ENCODE results near the gene ZNF44.

- no peak for TF ChIP-seq POLR2AphosphoS5 (IDR thresholded peaks at IDR 0.05; ENCODE audit: low read depth, low read length)
- no peak for TF ChIP-seq TAF1 (IDR thresholded peaks at IDR 0.05; ENCODE audit: borderline replicate concordance, insufficient read depth, low read length)
- no peak for TF ChIP-seq FOXP2 (optimal IDR thresholded peaks at IDR 0.05; ENCODE audit: borderline replicate concordance, extremely low read depth, extremely low read length, insufficient read depth)
Observed at GRCh38 chr19:12272386-12272785, 22.3 kb downstream of the ZNF44 start.

Measured in PFSK-1 (cell line).